HG03135 (cell line): ENCODE data around the gene LIPC.

Source experiments
- ATAC-seq: cut with Tn5 transposase; IDR thresholded peaks from one replicate; pipeline ENCODE4 v1.9.1; 2021; ENCODE audit warnings: mild to moderate bottlenecking, moderate library complexity; ENCODE audit not compliant: unreplicated experiment

Gene LIPC

GRCh38 chr15:58472221-58472620, 40.4 kb downstream of the LIPC start:
- no peak for ATAC-seq

- no peak for ATAC-seq
Measured at GRCh38 chr15:58472821-58473581, 41.2 kb downstream of the LIPC start.

GRCh38 chr15:58473724-58474123, 41.9 kb downstream of the LIPC start:
- ATAC-seq, result no peak

- no peak for ATAC-seq
Measured at GRCh38 chr15:58474741-58475323, 43.0 kb downstream of the LIPC start.

- no peak for ATAC-seq
Measured at GRCh38 chr15:58475573-58476524, 44.1 kb downstream of the LIPC start.

- no peak for ATAC-seq
Measured at GRCh38 chr15:58476525-58477162, 44.9 kb downstream of the LIPC start.

GRCh38 chr15:58477170-58477569, 45.4 kb downstream of the LIPC start:
- ATAC-seq, result no peak

- ATAC-seq, result no peak
Measured at GRCh38 chr15:58478035-58478434, 46.2 kb downstream of the LIPC start.

GRCh38 chr15:58478579-58478978, 46.8 kb downstream of the LIPC start:
- ATAC-seq, result no peak

GRCh38 chr15:58479941-58480340, 48.1 kb downstream of the LIPC start:
- no peak for ATAC-seq

GRCh38 chr15:58483376-58483775, 51.6 kb downstream of the LIPC start:
- ATAC-seq, result no peak

GRCh38 chr15:58484791-58485600, 53.2 kb downstream of the LIPC start:
- ATAC-seq, result no peak

- no peak for ATAC-seq
Measured at GRCh38 chr15:58486062-58486461, 54.3 kb downstream of the LIPC start.

GRCh38 chr15:58486564-58486963, 54.8 kb downstream of the LIPC start:
- no peak for ATAC-seq

GRCh38 chr15:58487041-58487723, 55.4 kb downstream of the LIPC start:
- ATAC-seq, result no peak

- no peak for ATAC-seq
Measured at GRCh38 chr15:58487724-58488120, 55.9 kb downstream of the LIPC start.

GRCh38 chr15:58489289-58490085, 57.7 kb downstream of the LIPC start:
- ATAC-seq, result no peak

- ATAC-seq, result no peak
Measured at GRCh38 chr15:58490086-58490887, 58.5 kb downstream of the LIPC start.
